Hematopoietic multipotent progenitor cell treated with erythropoietin and hydrocortisone succinate and interleukin-3 and kit ligand, for 4 days (in vitro differentiated cells): ENCODE results near the gene COL15A1.
"Not testable (repeated sequence)": the region's sequence is repeated elsewhere in the genome, so short reads cannot be mapped to it uniquely, and the experiment has no call there.

Experiments used
- DNase-seq: peaks from one replicate; pipeline ENCODE4 v3.0.0-alpha.2; 2015

COL15A1 gene

GRCh38 chr9:98997604-98998003 lies 53.9 kb downstream of the COL15A1 start:
- peak; percentile 76 for DNase-seq

DNA sequence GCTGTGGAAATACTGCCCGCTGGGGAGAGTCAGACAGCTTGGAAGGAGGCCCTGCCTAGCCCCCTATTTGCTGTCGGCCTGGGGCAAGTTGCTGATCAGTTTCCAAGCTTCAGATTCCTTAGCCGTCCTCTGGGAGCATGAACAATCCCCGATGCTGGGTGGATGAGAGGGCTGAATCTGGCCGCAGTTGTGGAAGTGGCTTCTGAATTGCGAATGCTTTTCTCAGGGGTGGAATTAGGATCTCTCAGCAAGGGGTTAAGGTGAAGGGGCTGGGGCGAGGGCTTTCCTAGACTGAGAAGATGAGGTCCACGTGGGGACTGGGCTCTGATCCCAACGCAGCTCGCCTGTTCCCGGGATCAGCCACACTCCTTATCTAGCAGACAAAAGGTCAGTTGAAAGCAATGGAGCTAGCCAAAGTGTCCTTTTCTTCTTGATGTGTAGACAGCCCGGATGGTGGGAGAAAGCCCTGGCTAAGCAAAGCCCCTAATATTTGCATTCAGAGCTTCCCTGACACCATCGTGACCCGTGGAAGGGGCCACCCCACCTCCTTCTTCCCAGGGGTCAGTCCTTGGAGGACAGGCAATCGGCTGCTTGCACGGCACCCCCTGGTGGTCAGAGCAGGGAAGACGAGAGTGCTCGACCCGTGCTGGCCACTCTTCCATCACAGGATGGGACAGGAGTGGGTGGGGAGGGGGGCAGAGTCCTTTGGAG lies 54.9 kb downstream of the COL15A1 start:
- peak; percentile 72 for DNase-seq

DNA sequence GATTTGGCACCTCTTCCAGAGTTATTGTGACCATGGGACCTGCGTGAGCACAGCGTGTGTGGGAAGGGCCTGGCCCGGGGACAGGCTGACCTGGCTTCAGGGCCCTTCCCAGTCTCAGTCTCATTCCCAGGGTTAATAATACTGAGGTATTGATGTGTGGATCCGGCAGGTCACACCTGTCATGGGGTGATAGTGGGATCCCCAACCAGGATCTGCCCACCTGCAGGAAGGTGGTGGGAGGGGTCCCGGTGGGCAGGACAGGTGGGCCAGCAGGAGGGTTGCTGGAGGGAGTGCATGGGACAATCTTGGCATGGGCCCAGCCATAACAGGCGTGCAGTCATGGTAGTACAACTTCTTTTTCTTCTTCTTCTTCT lies 55.4 kb downstream of the COL15A1 start:
- DNase-seq, result no peak

DNA sequence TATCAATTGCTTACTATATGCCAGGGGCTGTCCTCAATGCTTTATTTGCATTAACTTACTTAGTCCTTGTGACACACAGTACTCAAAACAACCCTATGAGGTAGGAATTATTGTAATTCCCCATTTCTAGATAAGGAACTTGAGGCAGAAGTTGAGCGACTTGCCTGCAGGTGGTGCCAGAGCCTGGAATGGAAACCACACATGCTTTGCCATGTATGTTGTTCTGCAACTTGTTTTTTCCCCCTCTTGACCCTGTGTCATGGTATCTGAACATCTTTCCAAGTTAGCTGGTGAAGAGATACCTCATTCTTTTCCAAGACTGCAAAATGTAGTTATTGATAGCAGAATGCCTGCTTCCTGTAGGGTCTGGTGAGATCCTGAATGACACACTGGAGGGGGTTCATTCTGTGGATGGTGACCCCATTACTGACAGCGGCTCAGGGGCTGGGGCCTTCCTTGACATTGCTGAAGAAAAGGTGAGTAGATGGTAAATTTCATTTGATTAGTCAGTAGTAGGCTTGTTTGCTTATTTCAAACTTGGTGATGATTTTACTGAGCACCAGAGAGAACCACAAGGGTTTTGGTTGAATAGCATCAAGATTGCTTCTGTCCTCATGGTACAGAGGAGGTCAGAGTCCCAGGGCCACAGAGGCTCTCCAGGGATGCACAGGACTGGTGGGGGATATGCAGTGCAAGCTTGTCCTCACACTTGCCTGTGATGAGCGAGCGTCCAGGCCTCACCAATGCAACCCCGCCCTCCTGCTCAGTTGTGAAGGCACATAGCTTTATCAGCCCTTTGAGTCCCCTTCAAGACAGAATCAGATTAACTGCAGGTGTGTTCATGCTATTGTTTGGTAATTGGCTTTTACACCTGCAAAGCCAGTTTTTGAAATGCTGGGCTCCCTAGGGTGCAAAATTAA lies 57.0 kb downstream of the COL15A1 start:
- DNase-seq, result peak; percentile 90

GRCh38 chr9:99001892-99002291 lies 58.2 kb downstream of the COL15A1 start:
- DNase-seq, result no peak

- DNase-seq, result no peak
Measured at GRCh38 chr9:99002706-99003105, 59.0 kb downstream of the COL15A1 start.

GRCh38 chr9:99003308-99003707 lies 59.6 kb downstream of the COL15A1 start:
- no peak for DNase-seq

DNA sequence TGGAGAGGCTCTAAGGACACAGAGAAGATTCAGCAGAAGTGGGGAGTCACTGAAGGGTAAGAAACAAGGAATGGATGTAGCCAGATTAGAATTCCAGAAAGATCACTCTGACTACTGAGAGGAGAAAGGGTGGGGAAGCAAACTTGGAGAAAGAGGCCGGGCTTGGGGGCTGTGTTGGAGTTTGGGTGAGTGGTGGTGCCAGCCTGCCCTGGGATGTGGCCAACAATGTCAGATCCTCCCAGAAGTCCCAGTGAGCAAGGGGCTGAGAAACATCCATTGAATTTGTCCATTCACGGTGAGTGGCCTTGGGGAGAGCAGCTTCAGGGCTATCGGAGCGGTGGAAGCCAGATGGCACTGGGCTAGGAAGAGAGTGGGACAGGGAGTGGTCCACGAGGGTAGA lies 60.4 kb downstream of the COL15A1 start:
- DNase-seq, result no peak

- DNase-seq, result no peak
Measured at GRCh38 chr9:99004717-99005460, 61.2 kb downstream of the COL15A1 start.

DNA sequence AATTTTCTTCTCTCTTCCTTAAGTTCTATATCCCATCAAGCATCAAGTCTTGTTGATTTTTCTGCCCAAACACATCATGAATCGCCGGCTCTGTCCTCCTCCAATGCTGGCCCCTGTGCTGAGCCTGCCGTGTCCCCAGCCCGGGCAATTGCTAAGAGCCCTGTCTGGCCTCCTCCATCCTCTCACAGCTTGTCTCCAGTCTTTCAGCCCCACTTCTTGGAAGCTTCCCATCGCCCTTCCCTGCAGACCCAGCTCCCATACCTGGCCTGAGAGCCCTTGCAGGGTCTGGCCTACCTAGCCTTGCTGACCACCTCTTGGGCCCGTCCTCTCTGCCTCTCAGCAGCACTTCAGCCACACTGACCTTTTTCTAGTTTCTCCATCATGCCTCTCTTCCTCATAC lies 61.9 kb downstream of the COL15A1 start:
- no peak for DNase-seq

DNA sequence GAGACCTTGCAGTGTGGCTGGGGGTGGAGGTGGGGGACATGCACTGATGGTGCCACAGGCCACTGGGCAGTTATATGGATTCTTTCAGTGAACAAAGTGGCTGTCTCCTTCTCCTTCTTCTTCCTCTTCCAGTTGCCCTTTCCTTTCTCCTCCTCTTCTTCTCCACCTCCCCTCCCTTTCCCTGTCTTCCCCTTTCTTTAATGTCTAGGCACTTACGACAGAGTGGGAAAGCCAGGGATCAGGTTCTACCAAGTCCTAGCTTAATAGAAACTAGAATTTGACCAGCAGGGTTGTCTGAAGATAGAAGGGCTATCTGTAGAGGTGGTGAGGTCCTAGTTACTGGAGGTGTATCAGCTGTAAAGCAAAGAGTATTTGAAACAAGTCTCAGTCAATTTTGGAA lies 62.8 kb downstream of the COL15A1 start:
- no peak for DNase-seq

DNA sequence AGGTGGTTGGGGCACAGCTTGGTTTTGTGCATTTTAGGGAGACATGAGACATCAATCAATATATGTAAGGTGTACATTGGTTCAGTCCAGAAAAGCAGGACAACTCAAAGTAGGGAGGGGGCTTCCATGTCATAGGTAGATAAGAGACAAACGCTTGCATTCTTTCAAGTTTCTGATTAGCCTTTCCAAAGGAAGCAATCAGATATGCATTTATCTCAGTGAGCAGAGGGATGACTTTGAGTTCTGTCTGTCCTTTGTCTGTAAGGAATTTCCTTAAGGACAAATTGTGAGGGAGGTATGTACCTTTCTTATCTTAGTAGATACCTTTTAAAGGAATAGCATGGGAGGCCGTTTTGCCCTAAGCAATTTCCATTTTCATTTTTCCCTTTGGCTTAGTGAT lies 63.3 kb downstream of the COL15A1 start:
- no peak for DNase-seq

GRCh38 chr9:99008203-99008602 lies 64.5 kb downstream of the COL15A1 start:
- DNase-seq, result no peak

- not testable (repeated sequence) for DNase-seq
Measured at GRCh38 chr9:99010393-99010792, 66.7 kb downstream of the COL15A1 start.

DNA sequence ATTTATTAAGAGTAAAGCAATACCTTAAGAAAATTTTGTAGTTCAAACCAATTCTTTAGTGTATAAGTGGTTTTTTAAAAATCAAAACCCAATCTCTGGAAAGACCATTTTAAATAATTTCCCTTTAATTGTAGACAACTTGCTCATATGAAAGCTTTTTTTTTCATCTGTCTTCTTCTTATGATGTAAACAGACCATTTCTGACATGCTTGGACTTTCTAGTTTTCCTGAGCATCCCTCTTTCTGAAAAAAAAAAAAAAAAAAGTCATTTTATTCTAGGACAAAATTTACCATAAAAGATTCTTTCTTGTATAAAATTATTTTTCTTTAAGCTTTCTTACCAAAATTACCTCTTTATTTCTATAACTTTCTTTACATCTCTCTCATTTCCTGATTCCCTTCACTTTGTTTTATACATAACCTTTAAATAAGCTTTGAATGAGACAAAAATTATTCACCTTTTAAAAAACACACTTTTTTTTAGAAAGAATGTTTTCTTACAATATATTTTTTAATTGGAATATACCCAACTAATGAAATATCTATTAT lies 67.5 kb downstream of the COL15A1 start:
- DNase-seq, result peak; percentile 66

- no peak for DNase-seq
Measured at GRCh38 chr9:99012957-99013512, 69.3 kb downstream of the COL15A1 start.

- peak; percentile 25 for DNase-seq
Measured at GRCh38 chr9:99013550-99013949, 69.8 kb downstream of the COL15A1 start.

DNA sequence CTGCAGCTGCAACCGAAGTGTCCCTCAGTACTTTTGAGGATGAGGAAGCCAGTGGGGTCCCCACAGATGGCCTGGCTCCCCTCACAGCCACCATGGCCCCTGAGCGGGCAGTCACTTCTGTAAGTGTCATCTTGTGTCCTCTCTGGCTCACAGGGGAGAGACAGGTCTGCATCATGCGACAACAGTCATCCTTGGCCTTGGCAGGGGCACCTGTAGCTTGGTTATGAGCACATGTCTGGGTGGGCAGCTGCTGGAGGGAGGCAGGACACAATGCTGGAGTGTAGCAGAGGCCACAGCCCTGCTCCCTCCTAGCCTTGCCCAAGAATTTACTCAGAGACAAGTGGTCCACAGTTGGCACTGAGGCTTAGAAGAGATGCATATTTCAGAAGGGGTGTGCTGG lies 71.7 kb downstream of the COL15A1 start:
- no peak for DNase-seq

DNA sequence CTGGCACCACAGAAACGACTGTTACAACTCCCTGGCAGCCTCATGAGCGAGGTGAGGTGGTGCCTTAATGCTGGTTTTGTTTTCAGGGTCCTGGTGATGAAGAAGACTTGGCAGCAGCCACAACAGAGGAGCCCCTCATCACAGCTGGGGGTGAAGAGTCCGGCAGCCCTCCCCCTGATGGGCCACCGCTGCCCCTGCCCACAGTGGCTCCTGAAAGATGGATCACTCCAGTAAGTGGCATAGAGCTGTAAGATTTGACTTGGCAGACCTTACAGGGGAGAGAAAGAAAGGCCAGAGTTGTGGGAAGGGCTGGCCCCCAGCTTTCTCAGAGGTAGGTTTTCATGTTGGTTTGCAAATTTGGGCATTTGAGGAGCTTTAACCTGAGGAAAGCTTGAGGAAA lies 72.2 kb downstream of the COL15A1 start:
- DNase-seq, result no peak

GRCh38 chr9:99016681-99017387 lies 73.1 kb downstream of the COL15A1 start:
- DNase-seq, result no peak

DNA sequence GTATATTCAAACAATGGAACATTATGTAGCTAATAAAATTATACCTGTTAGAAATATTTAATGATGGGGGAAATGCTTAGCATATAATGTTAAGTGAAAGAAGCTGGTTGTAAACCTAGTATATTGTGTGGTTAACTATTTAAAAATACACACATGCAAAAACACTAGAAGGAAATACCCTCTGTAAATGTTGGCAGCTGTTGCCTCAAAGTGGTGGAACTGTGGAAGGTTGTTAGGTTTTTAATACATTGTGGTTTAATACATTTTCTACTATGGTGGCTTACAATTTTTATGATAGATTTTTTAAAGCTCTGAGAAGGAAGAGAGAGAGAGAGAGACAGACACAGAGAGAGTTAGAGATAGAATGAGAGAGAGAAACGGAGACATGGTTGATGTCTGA lies 74.9 kb downstream of the COL15A1 start:
- DNase-seq, result no peak
